ENCODE results near the gene DGKE. TPM values are rescaled to one million over a fixed set of nuclear protein-coding genes. Genes with fewer than 3 reads are reported as not detected.

Gene DGKE
- total and polyA plus RNA-seq, 2 of the 13 experiments (the other 11 are each of a cell fraction or from before 2014, with no cell fraction given): 3.2 to 5.3 TPM

DNA sequence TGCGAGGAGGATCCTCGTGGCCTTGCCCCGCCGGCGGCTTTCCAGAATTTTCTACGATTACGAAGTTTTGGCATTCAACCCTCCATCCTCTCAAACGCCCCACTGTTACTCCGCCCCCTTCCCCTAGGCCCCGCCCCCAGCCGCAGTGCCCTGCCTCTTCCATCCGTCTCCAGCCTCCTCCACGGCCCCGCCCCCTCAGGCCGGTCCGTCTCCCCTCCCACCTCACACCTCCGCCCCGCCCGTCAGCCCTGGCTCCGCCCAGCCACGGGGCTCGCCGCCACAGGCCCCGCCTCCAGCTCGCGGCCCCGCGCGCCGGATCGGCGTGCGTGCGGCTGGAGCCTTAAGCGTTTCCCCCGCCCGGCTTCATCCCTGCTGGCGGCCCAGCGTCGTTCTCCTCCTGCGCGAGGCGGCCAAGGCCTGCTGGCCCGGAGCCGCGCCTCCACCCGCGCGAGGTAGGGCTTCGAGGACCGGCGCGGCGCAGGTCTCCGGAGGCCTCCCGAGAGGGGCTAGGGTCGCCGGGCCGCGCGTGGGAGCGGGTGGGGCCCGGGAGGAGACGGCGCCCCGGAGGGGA is at the start of gene DGKE, which contains the start of gene C17orf67 (continued):
- no peak for TF ChIP-seq ZBED4 (CRISPR knock-in tag; IDR thresholded peaks at IDR 0.05; ENCODE audit: borderline replicate concordance)
- TF ChIP-seq ZFP90 (CRISPR knock-in tag; IDR thresholded peaks at IDR 0.05; ENCODE audit: borderline replicate concordance): no peak
- TF ChIP-seq, protein P1, sequence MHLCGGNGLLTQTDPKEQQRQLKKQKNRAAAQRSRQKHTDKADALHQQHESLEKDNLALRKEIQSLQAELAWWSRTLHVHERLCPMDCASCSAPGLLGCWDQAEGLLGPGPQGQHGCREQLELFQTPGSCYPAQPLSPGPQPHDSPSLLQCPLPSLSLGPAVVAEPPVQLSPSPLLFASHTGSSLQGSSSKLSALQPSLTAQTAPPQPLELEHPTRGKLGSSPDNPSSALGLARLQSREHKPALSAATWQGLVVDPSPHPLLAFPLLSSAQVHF (CRISPR knock-in tag; IDR thresholded peaks at IDR 0.05): peak; percentile 72
- no peak; the same call in 1 of the 2 replicates for TF ChIP-seq ZNF777 (CRISPR knock-in tag; IDR thresholded peaks at IDR 0.05)
- no peak for TF ChIP-seq CERS6 (CRISPR knock-in tag; IDR thresholded peaks at IDR 0.05)
- TF ChIP-seq ZNF781 (CRISPR knock-in tag; IDR thresholded peaks at IDR 0.05; ENCODE audit: borderline replicate concordance, not compliant biosample characterization): no peak
- TF ChIP-seq ZNF598 (CRISPR knock-in tag; IDR thresholded peaks at IDR 0.05; ENCODE audit: borderline replicate concordance): no peak
- TF ChIP-seq ZNF558 (CRISPR knock-in tag; IDR thresholded peaks at IDR 0.05; ENCODE audit: borderline replicate concordance): peak; percentile 71; the same call in 1 of the 2 replicates
- no peak for TF ChIP-seq ZFP41 (CRISPR knock-in tag; IDR thresholded peaks at IDR 0.05; ENCODE audit: borderline replicate concordance)
- TF ChIP-seq ZBTB37 (CRISPR knock-in tag; IDR thresholded peaks at IDR 0.05): no peak
- TF ChIP-seq ZNF546 (CRISPR knock-in tag; conservative IDR thresholded peaks at IDR 0.05): peak; percentile 31; the same call in 1 of the 2 replicates
- no peak; the same call in 1 of the 2 replicates for TF ChIP-seq ZNF362 (CRISPR knock-in tag; IDR thresholded peaks at IDR 0.05; ENCODE audit: borderline replicate concordance)
- TF ChIP-seq KLF12 (CRISPR knock-in tag; IDR thresholded peaks at IDR 0.05; ENCODE audit: borderline replicate concordance): peak; percentile 15; the same call in 1 of the 2 replicates
- TF ChIP-seq ZNF572 (CRISPR knock-in tag; IDR thresholded peaks at IDR 0.05): no peak
- no peak for TF ChIP-seq NFE2 (CRISPR knock-in tag; IDR thresholded peaks at IDR 0.05)

Data from HepG2 (cell line).